Measurements from ENCODE around the gene PTPRK.

GRCh38 chr6:128188678-128189077 lies 331.7 kb downstream of the PTPRK start:
- TF ChIP-seq CTBP1 (IDR thresholded peaks at IDR 0.05; ENCODE audit: borderline replicate concordance) (no peak), ZNF384 (IDR thresholded peaks at IDR 0.05) (no peak)

All from HEK293T (cell line).